Measurements from ENCODE around the gene ZNF175. TPM values are rescaled to one million over a fixed set of nuclear protein-coding genes. Genes with fewer than 3 reads are reported as not detected.

ZNF175 gene
- total RNA-seq, 2 experiments from 2014 or later, result 6.6 to 8.0 TPM

DNA sequence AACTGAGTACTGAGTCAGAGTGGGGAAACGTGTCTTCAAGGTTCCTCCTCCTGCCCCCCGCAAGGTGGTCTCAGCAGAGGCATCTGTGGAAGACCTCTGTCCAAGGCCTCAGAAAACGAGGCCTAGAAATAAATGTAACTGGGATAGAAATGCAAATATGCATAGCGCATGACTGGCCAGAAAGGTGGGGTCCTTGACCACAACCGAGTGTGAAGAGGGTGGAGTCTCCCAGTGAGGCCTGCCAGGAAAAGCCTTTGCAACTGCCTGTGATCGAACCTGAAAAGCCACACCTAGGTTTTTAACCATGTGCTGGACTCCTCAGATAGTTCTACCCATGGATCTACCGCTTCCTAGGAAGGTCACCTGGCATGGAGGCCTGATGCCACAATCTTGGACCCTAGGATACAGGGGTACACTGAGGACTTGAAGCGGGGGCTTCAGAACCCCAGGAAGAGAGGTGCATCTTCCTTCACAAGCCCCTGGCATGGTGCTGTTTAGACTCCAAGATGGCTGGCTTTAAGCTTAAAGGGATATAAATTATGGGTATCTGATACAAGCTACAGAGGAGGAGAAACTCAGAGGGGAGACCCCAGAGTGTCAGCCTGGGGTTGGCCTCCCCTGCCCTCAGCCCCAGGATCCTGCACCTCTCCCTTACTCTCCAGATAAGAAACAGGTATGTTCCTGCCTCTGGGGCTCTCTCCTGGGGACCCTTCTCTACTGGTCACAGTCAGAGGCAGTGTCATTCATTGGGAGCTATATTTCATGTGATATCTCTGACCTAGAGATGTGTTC is 21.4 kb upstream of the ZNF175 start:
- Mint-ChIP-seq H3K4me1 (ENCODE audit: low read depth) (peaks cover 21% of the 10 kb centered on the region), H3K36me3 (ENCODE audit: low read depth) (no peaks in the 10 kb centered on the region), H3K27me3 (peaks cover 50% of the 10 kb centered on the region), H3K4me3 (no peak overlapping the region), H3K9me3 (no peaks in the 10 kb centered on the region), H3K27ac (no peak overlapping the region)
- DNase-seq (no peak), ATAC-seq (no peak)
- TF ChIP-seq, protein P1, sequence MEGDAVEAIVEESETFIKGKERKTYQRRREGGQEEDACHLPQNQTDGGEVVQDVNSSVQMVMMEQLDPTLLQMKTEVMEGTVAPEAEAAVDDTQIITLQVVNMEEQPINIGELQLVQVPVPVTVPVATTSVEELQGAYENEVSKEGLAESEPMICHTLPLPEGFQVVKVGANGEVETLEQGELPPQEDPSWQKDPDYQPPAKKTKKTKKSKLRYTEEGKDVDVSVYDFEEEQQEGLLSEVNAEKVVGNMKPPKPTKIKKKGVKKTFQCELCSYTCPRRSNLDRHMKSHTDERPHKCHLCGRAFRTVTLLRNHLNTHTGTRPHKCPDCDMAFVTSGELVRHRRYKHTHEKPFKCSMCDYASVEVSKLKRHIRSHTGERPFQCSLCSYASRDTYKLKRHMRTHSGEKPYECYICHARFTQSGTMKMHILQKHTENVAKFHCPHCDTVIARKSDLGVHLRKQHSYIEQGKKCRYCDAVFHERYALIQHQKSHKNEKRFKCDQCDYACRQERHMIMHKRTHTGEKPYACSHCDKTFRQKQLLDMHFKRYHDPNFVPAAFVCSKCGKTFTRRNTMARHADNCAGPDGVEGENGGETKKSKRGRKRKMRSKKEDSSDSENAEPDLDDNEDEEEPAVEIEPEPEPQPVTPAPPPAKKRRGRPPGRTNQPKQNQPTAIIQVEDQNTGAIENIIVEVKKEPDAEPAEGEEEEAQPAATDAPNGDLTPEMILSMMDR (IDR thresholded peaks at IDR 0.05), result no peak
- ChIA-PET POLR2A (interaction anchor here (0.5 kb wide), 1 partner anchor 321 kb away, joined by 3 read pairs; no protein-coding TSS in a partner anchor), CTCF (interaction anchor here (0.8 to 1.3 kb wide), 2 partner anchors 11 to 107 kb away, joined by 3 read pairs; no protein-coding TSS in a partner anchor)
- intact Hi-C loops (cut with micrococcal nuclease), result no loop called here

DNA sequence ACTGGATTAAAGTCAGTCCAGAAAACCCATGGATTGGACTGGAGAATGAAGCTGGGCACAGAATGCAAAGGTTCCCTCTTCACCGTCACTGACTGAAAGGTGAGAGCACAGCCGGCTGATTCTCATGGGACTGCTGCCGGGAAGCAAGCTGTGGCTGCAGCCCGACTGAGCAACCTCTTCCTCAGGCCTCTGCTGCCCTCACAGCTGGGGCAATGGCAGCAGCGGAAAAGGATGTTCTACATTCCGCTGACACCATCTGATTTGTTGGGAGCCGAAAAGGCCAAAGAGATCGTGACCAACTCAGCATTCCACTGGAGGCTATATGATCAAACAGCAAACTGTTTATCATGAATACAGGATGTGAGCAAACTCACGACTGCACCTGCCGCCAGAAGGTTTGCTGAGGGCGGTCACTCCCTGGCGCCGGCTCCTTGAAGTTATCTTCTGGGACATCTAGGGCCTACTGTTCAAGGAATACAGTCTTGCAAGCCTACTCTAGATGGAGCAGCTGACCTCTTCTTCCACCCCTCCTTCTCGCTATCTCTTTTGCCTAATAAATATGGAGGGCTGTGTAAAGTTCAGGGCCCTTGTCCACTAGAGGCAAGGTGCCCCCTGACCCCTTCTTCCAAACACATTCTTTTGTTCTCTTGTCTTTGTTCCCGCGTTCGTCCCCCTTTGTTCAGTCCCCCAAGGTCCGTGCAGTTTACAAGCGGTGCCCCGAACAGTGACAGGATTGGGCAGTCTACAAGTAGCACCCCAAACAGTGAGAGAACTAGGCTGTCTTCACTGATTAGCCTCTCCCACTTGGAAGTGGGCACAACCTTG is 20.0 kb upstream of the ZNF175 start:
- ChIA-PET POLR2A (no interaction called here), CTCF (no interaction called here)
- Mint-ChIP-seq H3K4me3 (no peak overlapping the region), H3K27ac (no peak overlapping the region), H3K27me3 (peaks cover 53% of the 10 kb centered on the region), H3K9me3 (no peaks in the 10 kb centered on the region), H3K4me1 (ENCODE audit: low read depth) (peaks cover 21% of the 10 kb centered on the region), H3K36me3 (ENCODE audit: low read depth) (no peaks in the 10 kb centered on the region)
- intact Hi-C loops (cut with micrococcal nuclease), result no loop called here
- TF ChIP-seq, protein P1 (IDR thresholded peaks at IDR 0.05), result no peak
- no peak for DNase-seq
- no peak for ATAC-seq

DNA sequence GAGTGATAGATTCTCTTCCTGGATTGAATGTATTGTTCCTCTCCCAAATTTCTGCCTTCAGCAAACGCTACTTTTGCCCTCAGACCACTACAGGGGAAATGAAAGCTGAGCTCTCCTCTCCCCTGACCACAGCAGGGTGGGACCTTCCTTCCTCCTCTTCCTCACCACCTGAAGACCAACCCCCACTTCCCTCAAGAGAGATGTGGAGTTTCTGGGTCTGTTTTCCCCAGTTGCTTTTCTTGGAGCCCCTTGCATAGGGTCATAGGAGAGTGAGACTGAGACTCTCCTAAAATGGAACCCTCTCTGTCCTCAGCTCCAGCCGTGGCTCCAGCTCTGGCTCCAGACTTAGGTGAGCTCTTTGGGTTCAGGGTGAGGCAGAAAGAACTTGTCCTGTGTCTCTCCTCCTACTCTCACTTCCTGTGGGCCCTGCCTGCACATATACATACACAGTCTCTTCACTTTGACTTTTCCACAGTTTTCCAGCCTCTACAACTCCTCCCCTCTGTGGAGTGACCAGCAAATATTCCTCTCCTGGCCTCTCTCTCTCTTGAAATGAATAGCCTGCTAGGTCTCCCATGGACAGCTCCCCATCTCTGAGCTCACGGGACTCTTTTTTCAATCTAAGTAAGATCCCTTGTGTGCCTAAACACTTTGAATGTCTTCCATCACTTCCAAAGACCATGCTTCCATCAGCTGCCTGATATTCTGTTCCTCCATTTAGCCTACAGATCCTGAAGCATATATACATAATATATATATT is 19.2 kb upstream of the ZNF175 start:
- no peaks in the 10 kb centered on the region for H3K36me3 Mint-ChIP-seq (ENCODE audit: low read depth)
- H3K4me1 Mint-ChIP-seq (ENCODE audit: low read depth), result peaks cover 15% of the 10 kb centered on the region
- no peaks in the 10 kb centered on the region for H3K9me3 Mint-ChIP-seq
- ChIA-PET CTCF (no interaction called here), POLR2A (no interaction called here)
- TF ChIP-seq, protein P1 (IDR thresholded peaks at IDR 0.05), result no peak
- ATAC-seq, result no peak
- no peak overlapping the region for H3K4me3 Mint-ChIP-seq
- H3K27ac Mint-ChIP-seq, result no peak overlapping the region
- intact Hi-C loops (cut with micrococcal nuclease), result no loop called here
- DNase-seq, result no peak
- peaks cover 52% of the 10 kb centered on the region for H3K27me3 Mint-ChIP-seq

DNA sequence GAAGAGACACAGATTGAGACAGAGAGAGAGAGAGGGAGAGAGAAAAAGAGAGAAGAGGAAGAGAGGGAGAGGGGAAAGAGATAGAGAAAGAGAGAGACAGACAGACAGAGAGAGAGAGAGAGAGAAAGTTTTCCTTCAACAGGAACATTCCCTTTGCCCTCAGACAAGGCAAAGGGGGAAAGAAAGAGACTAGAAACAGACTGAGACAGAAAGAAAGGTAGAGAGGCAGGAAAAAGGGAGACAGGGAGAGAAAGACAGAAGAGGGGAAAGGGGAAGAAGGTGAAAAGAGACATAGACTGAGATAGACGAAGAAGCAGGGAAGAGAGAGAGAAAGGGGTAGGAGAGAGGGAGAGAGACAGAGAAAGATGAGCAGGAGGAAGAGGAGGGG is 18.5 kb upstream of the ZNF175 start:
- peaks cover 49% of the 10 kb centered on the region for H3K27me3 Mint-ChIP-seq
- no peak overlapping the region for H3K4me3 Mint-ChIP-seq
- no peaks in the 10 kb centered on the region for H3K9me3 Mint-ChIP-seq
- POLR2A ChIA-PET, result no interaction called here
- peaks cover 11% of the 10 kb centered on the region for H3K4me1 Mint-ChIP-seq (ENCODE audit: low read depth)
- H3K36me3 Mint-ChIP-seq (ENCODE audit: low read depth), result no peaks in the 10 kb centered on the region
- ATAC-seq (no peak), DNase-seq (no peak)
- intact Hi-C loops (cut with micrococcal nuclease), result no loop called here
- H3K27ac Mint-ChIP-seq, result no peak overlapping the region
- TF ChIP-seq, protein P1 (IDR thresholded peaks at IDR 0.05), result no peak
- CTCF ChIA-PET, result no interaction called here
